T-helper 1 cell (primary cell): ENCODE measurements around the gene RBM8A.

Experiments
- DNase-seq, 5 donors: peaks; one replicate each; pipeline ENCODE4 v3.0.0-alpha.2; 2012 to 2020
- total RNA-seq, 4 donors: gene quantifications; one replicate each; lab custom pipeline; 2026; lab: John Stamatoyannopoulos, UW

The RBM8A gene
- total RNA-seq, result 44.3 to 68.8 (median 54.2) reads per million in 4 donors

DNA sequence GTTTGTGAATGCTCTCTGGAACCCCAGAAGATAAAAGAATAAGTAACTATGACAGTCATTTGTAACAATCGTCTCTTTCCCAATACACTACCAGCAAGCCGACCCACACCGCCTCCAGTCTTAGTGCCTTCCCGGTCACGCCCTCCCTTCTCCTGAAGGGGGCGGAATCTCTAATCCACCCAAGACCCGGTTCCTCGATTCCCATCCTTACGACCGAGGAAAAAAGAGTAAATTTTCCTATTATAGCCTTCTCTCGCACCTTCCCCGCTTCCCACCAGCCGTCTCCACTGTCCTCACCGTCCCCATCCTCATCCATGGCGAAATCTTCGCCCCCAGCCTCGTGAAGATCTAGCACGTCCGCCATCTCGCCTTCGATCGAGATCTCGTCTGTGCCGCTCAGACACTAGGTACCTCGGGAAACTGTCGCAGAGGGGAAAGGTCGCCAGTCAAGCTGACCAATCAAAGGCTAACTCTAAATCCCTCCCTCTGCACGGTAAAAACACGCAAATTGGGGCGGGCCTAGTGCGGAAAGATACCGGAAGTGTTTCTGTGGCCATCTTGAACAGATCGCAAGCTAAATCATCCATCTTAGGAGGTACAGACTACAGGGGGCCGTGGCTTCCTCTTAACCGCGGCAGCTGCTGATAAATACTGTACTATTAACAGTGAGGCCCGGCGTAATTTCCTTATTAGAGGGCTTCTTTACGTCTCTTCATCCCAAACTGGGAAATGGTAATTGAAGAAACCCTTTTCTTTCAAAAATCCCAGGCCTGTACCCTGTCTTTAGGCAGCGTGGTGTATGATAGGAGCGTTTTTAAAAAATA is at the start of gene RBM8A:
RBM8A (minus strand) TSS at position 422 of the 824 bp plus-strand sequence; CDS start at position 364, 58 bp downstream.
- peak; percentile 84 to 98 (median 92) for DNase-seq

GRCh38 chr1:145977016-145977415 is 49.7 kb upstream of the RBM8A start:
- DNase-seq, result no peak

GRCh38 chr1:145975216-145975615 is 47.9 kb upstream of the RBM8A start:
- DNase-seq, result no peak

DNA sequence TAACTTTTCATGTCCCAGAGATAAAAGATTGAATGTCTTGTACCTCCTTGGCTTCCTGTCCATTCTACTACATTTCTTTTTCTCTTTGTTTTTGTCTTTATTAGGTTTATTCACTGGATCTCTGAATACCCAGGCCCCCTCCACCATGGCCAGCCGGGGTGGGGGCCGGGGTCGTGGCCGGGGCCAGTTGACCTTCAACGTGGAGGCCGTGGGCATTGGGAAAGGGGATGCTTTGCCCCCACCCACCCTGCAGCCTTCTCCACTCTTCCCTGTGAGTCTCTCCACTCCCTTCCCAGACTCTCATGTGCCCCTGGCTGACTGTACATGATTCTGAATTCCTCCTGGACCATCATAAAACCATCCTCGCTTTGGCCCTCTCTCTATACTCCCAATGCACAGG is 47.4 kb upstream of the RBM8A start:
- no peak for DNase-seq

DNA sequence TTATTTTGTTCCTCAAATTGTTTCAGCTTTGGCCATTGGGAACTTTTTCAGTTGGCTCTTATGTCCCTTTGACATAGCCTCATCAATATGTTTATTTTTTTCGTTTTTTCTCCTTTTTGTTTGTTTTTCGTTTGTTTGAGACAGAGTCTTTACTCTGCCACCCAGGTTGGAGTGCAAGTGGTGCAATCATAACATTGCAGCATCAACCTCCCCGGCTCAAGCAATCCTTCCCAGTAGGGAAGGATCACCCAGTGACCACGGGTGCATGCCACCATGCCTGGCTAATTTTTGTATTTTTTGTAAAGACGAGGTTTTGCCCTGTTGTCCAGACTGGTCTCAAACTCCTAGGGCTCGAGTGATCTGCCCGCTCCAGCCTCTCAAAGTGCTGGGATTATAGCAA is 45.3 kb upstream of the RBM8A start:
- DNase-seq, result no peak

- DNase-seq, result no peak
These were observed 40.0 kb upstream of the RBM8A start for GRCh38 chr1:145967288-145967687.

- no peak for DNase-seq
These were observed 37.9 kb upstream of the RBM8A start for GRCh38 chr1:145965119-145965744.

- peak; percentile 79 to 93 (median 86) for DNase-seq
These were observed 37.2 kb upstream of the RBM8A start, which contains the start of the genes ANKRD34A and POLR3GL for GRCh38 chr1:145964328-145965118. Gene ANKRD34A, minus strand, starts transcription at chr1:145964575. Its CDS starts 2,816 bp downstream, at chr1:145961759. Gene POLR3GL, plus strand, starts transcription at chr1:145964690. Its CDS starts 10,176 bp downstream, at chr1:145974866.

- no peak for DNase-seq
These were observed 36.2 kb upstream of the RBM8A start for GRCh38 chr1:145963265-145964019.

DNA sequence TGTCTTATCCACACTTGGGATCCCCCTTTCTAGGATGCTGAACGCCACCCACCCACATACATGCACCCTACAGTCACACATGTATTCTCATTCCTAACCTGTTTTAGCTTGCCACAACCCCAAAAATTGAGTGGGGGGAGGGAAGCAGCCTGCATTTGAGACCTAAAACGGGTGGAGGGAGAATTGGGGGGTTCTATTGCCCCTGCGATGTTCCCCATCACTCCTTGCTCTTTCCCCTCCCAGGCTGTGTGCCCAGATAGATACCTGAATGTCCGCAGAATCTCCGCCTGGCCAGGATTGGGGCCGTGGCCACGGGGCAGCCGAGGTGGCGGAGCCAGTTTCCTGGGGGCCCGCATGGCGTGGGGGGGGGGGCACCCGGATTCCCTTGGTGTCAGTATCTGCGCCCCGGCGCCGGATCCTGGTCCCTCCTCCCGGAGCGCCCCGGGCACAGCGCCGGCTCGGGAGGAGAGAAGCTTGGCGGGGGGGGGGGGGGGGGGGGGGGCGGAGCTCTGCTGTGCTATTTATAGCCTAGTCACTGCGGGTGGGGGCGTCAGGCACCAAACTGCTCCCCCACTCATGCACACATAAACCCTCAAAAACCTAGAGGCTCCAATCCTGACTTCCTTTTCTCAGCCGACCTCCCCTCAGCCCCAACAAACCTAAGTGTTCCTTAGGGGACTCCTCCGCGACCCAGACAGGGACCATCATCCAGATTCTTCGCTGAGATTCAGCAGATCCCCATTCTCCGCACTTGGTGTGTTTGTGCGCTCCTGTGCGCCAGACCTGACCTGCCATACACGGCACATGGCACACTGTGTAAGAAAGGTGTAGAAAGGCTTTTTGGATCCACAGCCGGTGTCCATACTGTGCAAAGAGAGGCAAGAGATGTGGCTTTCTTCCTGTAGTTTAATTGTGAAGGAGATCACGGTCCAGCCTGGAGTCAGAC is 35.1 kb upstream of the RBM8A start:
- peak in 4 of 5 donors; percentile 19 to 38 (median 22) for DNase-seq

- peak; percentile 10 to 56 (median 24) for DNase-seq
These were observed 34.3 kb upstream of the RBM8A start for GRCh38 chr1:145961425-145962156.

DNA sequence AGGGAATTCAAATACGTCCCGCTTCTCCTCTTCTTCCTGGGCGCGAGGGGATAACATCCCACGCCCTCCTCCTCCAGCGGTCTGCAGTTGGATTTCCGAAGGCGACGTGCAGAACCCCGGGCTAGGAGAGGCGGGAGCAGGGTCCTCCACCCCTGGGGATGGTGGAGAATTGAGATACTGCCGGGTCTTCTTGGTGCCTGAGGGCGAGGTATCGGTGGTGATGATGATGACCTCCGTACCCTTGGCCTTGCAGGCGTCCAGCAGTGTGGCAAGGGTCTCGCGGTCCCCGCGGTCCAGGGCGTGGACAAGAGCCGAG is 33.8 kb upstream of the RBM8A start:
- no peak for DNase-seq

GRCh38 chr1:145960468-145961108 is 33.3 kb upstream of the RBM8A start:
- peak; percentile 41 to 60 (median 45) for DNase-seq

DNA sequence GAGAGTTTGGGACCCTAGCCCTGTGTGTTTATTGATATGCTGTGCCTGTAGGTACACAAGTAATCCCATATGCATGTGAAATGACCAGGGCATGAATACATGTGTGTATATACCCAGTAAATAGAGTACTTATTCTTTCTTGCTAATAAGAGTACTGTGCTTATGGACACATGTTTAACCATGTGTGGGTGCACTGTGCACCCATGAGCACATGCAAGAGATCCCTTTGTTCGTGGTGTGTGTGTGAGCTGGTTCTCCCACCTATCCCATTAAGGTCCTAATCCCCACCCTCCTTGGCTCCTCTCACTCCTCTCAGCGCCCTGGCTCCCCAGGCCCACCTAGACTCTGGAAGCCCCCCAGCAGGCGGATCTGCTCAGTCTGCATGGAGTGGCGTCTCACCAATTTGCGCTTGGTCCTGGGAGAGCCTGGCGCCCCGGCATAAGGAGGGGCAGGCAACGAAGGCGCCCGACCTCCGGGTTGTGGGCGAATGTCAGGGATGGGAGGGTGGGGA is 32.7 kb upstream of the RBM8A start:
- DNase-seq, result no peak

- DNase-seq, result no peak
These were observed 32.0 kb upstream of the RBM8A start for GRCh38 chr1:145959333-145959732.

- DNase-seq, result no peak
These were observed 31.4 kb upstream of the RBM8A start for GRCh38 chr1:145958734-145959133.

GRCh38 chr1:145957443-145958319 is 30.4 kb upstream of the RBM8A start, which contains the start of gene LIX1L:
Gene LIX1L, minus strand, starts transcription at chr1:145958017. Its CDS starts 90 bp downstream, at chr1:145957927.
- peak; percentile 87 to 96 (median 93) for DNase-seq

DNA sequence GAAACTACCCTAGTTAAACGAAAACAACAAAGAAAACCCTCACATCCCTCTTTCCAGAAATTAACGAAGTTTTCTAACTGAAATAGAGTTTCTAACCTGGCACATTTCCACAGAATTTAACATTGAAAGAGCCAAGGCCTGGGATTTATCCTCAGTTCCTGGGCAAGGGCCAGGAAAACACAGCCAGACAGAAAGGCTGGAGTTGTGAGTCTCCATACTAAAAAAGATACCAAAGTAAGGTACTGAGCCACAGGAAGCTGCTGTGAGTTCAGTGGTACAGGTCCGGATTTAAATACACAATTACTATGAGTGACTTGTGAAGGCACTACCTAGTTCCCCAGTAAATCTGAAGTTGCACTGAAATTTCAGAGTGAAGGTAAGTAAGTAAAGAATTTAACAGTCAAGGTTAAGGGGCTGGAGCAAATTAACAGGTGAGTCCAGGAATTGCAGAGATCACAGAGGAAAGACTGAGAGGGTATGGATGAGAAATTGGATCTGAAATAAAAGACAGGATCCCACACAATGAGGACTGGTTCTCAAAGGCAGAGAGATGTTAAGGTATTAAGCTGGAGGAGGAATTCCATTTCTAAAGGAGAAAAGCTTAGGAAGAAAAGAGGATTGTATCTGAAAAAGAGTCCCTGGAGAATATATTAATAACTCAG is 29.6 kb upstream of the RBM8A start:
- peak in 1 of 5 donors; percentile 28 for DNase-seq
